ENCODE measurements around the gene KCNJ18.
"Not testable (repeated sequence)": the region's sequence is repeated elsewhere in the genome, so short reads cannot be mapped to it uniquely, and the experiment has no call there.

The KCNJ18 gene

GRCh38 chr17:21718971-21719370 lies 26.6 kb downstream of the KCNJ18 start:
- H3K9me3 Mint-ChIP-seq (ENCODE audit: low read depth); H3K4me1 Mint-ChIP-seq (ENCODE audit: low read depth): not testable (repeated sequence)

GRCh38 chr17:21719511-21720226 lies 27.3 kb downstream of the KCNJ18 start:
- H3K9me3 Mint-ChIP-seq (ENCODE audit: low read depth); H3K27ac Mint-ChIP-seq; H3K4me3 Mint-ChIP-seq; H3K4me1 Mint-ChIP-seq (ENCODE audit: low read depth); H3K36me3 Mint-ChIP-seq; H3K27me3 Mint-ChIP-seq: not testable (repeated sequence)

More at GRCh38 chr17:21718971-21719370, 26.6 kb downstream of the KCNJ18 start:
- not testable (repeated sequence) for H3K27ac Mint-ChIP-seq, H3K4me3 Mint-ChIP-seq, H3K27me3 Mint-ChIP-seq, H3K36me3 Mint-ChIP-seq

GRCh38 chr17:21720566-21720965 lies 28.2 kb downstream of the KCNJ18 start:
- H3K36me3 Mint-ChIP-seq: not testable (repeated sequence)

GRCh38 chr17:21722268-21722667 lies 29.9 kb downstream of the KCNJ18 start:
- not testable (repeated sequence) for H3K27me3 Mint-ChIP-seq; H3K4me3 Mint-ChIP-seq; H3K36me3 Mint-ChIP-seq; H3K4me1 Mint-ChIP-seq (ENCODE audit: low read depth); H3K27ac Mint-ChIP-seq; H3K9me3 Mint-ChIP-seq (ENCODE audit: low read depth)

More at GRCh38 chr17:21720566-21720965, 28.2 kb downstream of the KCNJ18 start:
- not testable (repeated sequence) for H3K27me3 Mint-ChIP-seq; H3K4me1 Mint-ChIP-seq (ENCODE audit: low read depth); H3K27ac Mint-ChIP-seq; H3K4me3 Mint-ChIP-seq; H3K9me3 Mint-ChIP-seq (ENCODE audit: low read depth)

- not testable (repeated sequence) for H3K4me3 Mint-ChIP-seq; H3K36me3 Mint-ChIP-seq; H3K27ac Mint-ChIP-seq; H3K27me3 Mint-ChIP-seq; H3K9me3 Mint-ChIP-seq (ENCODE audit: low read depth); H3K4me1 Mint-ChIP-seq (ENCODE audit: low read depth)
These were observed 32.1 kb downstream of the KCNJ18 start for GRCh38 chr17:21724216-21725006.

GRCh38 chr17:21731076-21731475 lies 38.8 kb downstream of the KCNJ18 start:
- not testable (repeated sequence) for H3K4me3 Mint-ChIP-seq; H3K4me1 Mint-ChIP-seq (ENCODE audit: low read depth); H3K36me3 Mint-ChIP-seq; H3K27ac Mint-ChIP-seq; H3K9me3 Mint-ChIP-seq (ENCODE audit: low read depth); H3K27me3 Mint-ChIP-seq

GRCh38 chr17:21733931-21734330 lies 41.6 kb downstream of the KCNJ18 start:
- not testable (repeated sequence) for H3K4me3 Mint-ChIP-seq; H3K9me3 Mint-ChIP-seq (ENCODE audit: low read depth); H3K4me1 Mint-ChIP-seq (ENCODE audit: low read depth)

GRCh38 chr17:21735814-21736213 lies 43.5 kb downstream of the KCNJ18 start:
- H3K36me3 Mint-ChIP-seq; H3K27me3 Mint-ChIP-seq; H3K27ac Mint-ChIP-seq; H3K9me3 Mint-ChIP-seq (ENCODE audit: low read depth); H3K4me1 Mint-ChIP-seq (ENCODE audit: low read depth); H3K4me3 Mint-ChIP-seq: not testable (repeated sequence)

More at GRCh38 chr17:21733931-21734330, 41.6 kb downstream of the KCNJ18 start:
- not testable (repeated sequence) for H3K27ac Mint-ChIP-seq, H3K27me3 Mint-ChIP-seq, H3K36me3 Mint-ChIP-seq

- H3K36me3 Mint-ChIP-seq; H3K27me3 Mint-ChIP-seq; H3K4me3 Mint-ChIP-seq; H3K27ac Mint-ChIP-seq; H3K9me3 Mint-ChIP-seq (ENCODE audit: low read depth); H3K4me1 Mint-ChIP-seq (ENCODE audit: low read depth): not testable (repeated sequence)
These were observed 44.8 kb downstream of the KCNJ18 start for GRCh38 chr17:21737015-21737580.

- H3K27me3 Mint-ChIP-seq; H3K36me3 Mint-ChIP-seq; H3K27ac Mint-ChIP-seq; H3K4me1 Mint-ChIP-seq (ENCODE audit: low read depth); H3K9me3 Mint-ChIP-seq (ENCODE audit: low read depth); H3K4me3 Mint-ChIP-seq: not testable (repeated sequence)
These were observed 45.9 kb downstream of the KCNJ18 start for GRCh38 chr17:21738241-21738640.

- H3K36me3 Mint-ChIP-seq, H3K27ac Mint-ChIP-seq: not testable (repeated sequence)
These were observed 46.7 kb downstream of the KCNJ18 start for GRCh38 chr17:21738877-21739474.

GRCh38 chr17:21739485-21739884 lies 47.2 kb downstream of the KCNJ18 start:
- H3K36me3 Mint-ChIP-seq; H3K4me1 Mint-ChIP-seq (ENCODE audit: low read depth); H3K4me3 Mint-ChIP-seq; H3K27ac Mint-ChIP-seq; H3K9me3 Mint-ChIP-seq (ENCODE audit: low read depth); H3K27me3 Mint-ChIP-seq: not testable (repeated sequence)

More at GRCh38 chr17:21738877-21739474, 46.7 kb downstream of the KCNJ18 start:
- not testable (repeated sequence) for H3K9me3 Mint-ChIP-seq (ENCODE audit: low read depth); H3K4me1 Mint-ChIP-seq (ENCODE audit: low read depth); H3K27me3 Mint-ChIP-seq; H3K4me3 Mint-ChIP-seq

- H3K27ac Mint-ChIP-seq; H3K4me3 Mint-ChIP-seq; H3K36me3 Mint-ChIP-seq; H3K4me1 Mint-ChIP-seq (ENCODE audit: low read depth); H3K27me3 Mint-ChIP-seq; H3K9me3 Mint-ChIP-seq (ENCODE audit: low read depth): not testable (repeated sequence)
These were observed 48.5 kb downstream of the KCNJ18 start for GRCh38 chr17:21740836-21741235.

GRCh38 chr17:21741520-21741919 lies 49.2 kb downstream of the KCNJ18 start:
- H3K4me1 Mint-ChIP-seq (ENCODE audit: low read depth); H3K36me3 Mint-ChIP-seq; H3K27me3 Mint-ChIP-seq; H3K9me3 Mint-ChIP-seq (ENCODE audit: low read depth); H3K27ac Mint-ChIP-seq; H3K4me3 Mint-ChIP-seq: not testable (repeated sequence)

GRCh38 chr17:21742326-21742725 lies 50.0 kb downstream of the KCNJ18 start:
- no peak overlapping the region for H3K4me3 Mint-ChIP-seq
- no peak overlapping the region for H3K27ac Mint-ChIP-seq
- H3K36me3 Mint-ChIP-seq: no peaks in the 10 kb centered on the region
- H3K4me1 Mint-ChIP-seq (ENCODE audit: low read depth): no peaks in the 10 kb centered on the region
- H3K27me3 Mint-ChIP-seq: no peaks in the 10 kb centered on the region
- H3K9me3 Mint-ChIP-seq (ENCODE audit: low read depth): no peaks in the 10 kb centered on the region
